Measurements from ENCODE around the gene SLC13A1. TPM values are rescaled to one million over a fixed set of nuclear protein-coding genes. Genes with fewer than 3 reads are reported as not detected.

Gene SLC13A1, protein sequence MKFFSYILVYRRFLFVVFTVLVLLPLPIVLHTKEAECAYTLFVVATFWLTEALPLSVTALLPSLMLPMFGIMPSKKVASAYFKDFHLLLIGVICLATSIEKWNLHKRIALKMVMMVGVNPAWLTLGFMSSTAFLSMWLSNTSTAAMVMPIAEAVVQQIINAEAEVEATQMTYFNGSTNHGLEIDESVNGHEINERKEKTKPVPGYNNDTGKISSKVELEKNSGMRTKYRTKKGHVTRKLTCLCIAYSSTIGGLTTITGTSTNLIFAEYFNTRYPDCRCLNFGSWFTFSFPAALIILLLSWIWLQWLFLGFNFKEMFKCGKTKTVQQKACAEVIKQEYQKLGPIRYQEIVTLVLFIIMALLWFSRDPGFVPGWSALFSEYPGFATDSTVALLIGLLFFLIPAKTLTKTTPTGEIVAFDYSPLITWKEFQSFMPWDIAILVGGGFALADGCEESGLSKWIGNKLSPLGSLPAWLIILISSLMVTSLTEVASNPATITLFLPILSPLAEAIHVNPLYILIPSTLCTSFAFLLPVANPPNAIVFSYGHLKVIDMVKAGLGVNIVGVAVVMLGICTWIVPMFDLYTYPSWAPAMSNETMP
- not detected in 2 replicates for total RNA-seq

DNA sequence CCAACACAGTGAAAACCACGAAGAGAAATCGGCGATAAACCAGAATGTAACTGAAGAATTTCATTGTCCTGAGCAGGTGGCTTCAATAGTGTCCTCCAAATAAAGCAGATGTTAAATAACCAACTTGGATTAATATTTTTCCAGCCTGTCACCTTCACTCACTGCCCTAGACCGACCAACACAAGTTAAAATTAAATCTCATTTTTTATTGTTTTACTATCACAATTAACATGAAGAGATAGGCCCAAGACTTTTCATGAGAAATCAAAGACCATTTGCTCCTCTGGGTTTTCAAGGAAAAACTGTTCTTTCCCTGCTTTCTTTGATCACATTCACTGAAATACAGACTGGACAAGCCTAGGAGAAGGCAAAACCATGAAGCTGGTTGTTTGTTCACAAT, at the start of gene SLC13A1:
TSS of gene SLC13A1 (minus strand) at position 87 of the 400 bp plus-strand sequence. CDS start at position 64, 23 bp downstream.

Other genes with a start within 250 kb of the SLC13A1 start
- gene TAS2R16, start 204.3 kb downstream of the SLC13A1 start, total RNA-seq: not detected in 2 replicates